ENCODE data around the gene HOTAIR.

DNA sequence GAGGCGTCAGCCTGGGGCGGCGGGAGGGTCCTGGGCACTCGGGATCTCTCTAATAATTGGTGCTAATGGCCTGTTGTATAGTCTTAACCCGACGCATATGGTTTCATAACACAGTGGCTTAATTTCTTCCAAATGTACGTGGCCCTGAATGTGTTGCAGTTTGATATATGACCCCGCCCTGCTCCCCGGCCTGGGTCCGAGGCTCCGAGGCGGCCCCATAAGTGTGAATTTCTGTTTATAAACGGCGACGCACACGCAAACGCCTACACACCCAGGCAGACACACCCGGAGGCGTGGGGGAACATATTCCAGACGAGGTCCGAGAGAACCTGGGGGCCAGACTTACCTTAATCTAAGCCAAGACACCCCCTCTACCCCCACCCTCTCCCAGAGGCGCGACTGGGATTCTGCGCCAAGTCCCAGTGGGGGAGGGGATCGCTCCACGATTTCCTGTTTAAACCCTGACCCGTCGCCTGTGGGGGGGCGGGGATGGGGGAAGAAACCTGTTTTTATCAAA, 43.8 kb upstream of the HOTAIR start:
- TF ChIP-seq POLR2A (IDR thresholded peaks at IDR 0.05): no peak
- TF ChIP-seq, protein P1, sequence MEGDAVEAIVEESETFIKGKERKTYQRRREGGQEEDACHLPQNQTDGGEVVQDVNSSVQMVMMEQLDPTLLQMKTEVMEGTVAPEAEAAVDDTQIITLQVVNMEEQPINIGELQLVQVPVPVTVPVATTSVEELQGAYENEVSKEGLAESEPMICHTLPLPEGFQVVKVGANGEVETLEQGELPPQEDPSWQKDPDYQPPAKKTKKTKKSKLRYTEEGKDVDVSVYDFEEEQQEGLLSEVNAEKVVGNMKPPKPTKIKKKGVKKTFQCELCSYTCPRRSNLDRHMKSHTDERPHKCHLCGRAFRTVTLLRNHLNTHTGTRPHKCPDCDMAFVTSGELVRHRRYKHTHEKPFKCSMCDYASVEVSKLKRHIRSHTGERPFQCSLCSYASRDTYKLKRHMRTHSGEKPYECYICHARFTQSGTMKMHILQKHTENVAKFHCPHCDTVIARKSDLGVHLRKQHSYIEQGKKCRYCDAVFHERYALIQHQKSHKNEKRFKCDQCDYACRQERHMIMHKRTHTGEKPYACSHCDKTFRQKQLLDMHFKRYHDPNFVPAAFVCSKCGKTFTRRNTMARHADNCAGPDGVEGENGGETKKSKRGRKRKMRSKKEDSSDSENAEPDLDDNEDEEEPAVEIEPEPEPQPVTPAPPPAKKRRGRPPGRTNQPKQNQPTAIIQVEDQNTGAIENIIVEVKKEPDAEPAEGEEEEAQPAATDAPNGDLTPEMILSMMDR (IDR thresholded peaks at IDR 0.05): no peak
